GM19468 (cell line): Measurements from ENCODE around the gene YPEL5.

Experiments
- ATAC-seq: cut with Tn5 transposase; IDR thresholded peaks from one replicate; pipeline ENCODE4 v1.9.1; 2021; ENCODE audit warnings: mild to moderate bottlenecking, moderate library complexity, moderate number of reproducible peaks; ENCODE audit not compliant: unreplicated experiment; ENCODE audit errors: extremely low read depth

Gene YPEL5

GRCh38 chr2:30197570-30198192 is 50.9 kb downstream of the YPEL5 start:
- ATAC-seq, result no peak

GRCh38 chr2:30201990-30202389 is 55.2 kb downstream of the YPEL5 start:
- ATAC-seq, result no peak

- ATAC-seq, result no peak
Measured at GRCh38 chr2:30203156-30203555, 56.3 kb downstream of the YPEL5 start.

- no peak for ATAC-seq
Measured at GRCh38 chr2:30204281-30204680, 57.5 kb downstream of the YPEL5 start.

GRCh38 chr2:30205456-30205855 is 58.6 kb downstream of the YPEL5 start:
- no peak for ATAC-seq

GRCh38 chr2:30206461-30207430 is 59.9 kb downstream of the YPEL5 start:
- ATAC-seq, result no peak

- no peak for ATAC-seq
Measured at GRCh38 chr2:30208453-30208852, 61.6 kb downstream of the YPEL5 start.

- ATAC-seq, result no peak
Measured at GRCh38 chr2:30209227-30209626, 62.4 kb downstream of the YPEL5 start.
